ENCODE results near the gene NRIP1. TPM values are rescaled to one million over a fixed set of nuclear protein-coding genes. Genes with fewer than 3 reads are reported as not detected.

NRIP1 gene
- total RNA-seq, 2 donors from 2014 or later: 49.5 to 89.3 TPM

- Histone ChIP-seq H3K36me3 (no peaks in the 10 kb centered on the region), H3K9me3 (no peaks in the 10 kb centered on the region), H3K27ac (peak overlapping the region; percentile 97), H3K9ac (ENCODE audit: low read depth in 2 of 2, low read length in 2 of 2) (peak overlapping the region; percentile 93 to 96), H3K27me3 (no peaks in the 10 kb centered on the region), H3K4me1 (peaks cover 3% of the 10 kb centered on the region), H3K4me3 (peak overlapping the region; percentile 61)
- intact Hi-C loops (cut with DNase I): loop anchor here (10.0 kb wide), 2 partner anchors 201 to 419 kb away; no protein-coding TSS in a partner anchor
- peak; percentile 86 for DNase-seq
- TF ChIP-seq CTCF (IDR thresholded peaks at IDR 0.05): no peak
Measured at GRCh38 chr21:15065392-15066122, 757 bp upstream of the NRIP1 start.

GRCh38 chr21:15063814-15064575 lies 805 bp downstream of the NRIP1 start:
- H3K27me3 ChIP-seq: no peaks in the 10 kb centered on the region
- H3K9me3 ChIP-seq: no peaks in the 10 kb centered on the region
- H3K9ac ChIP-seq (ENCODE audit: low read depth in 2 of 2, low read length in 2 of 2): peak overlapping the region; percentile 94 to 96
- H3K27ac ChIP-seq: peak overlapping the region; percentile 97
- H3K36me3 ChIP-seq: no peaks in the 10 kb centered on the region
- DNase-seq: peak; percentile 42
- H3K4me1 ChIP-seq: peaks cover 4% of the 10 kb centered on the region
- intact Hi-C loops (cut with DNase I): loop anchor here (10.0 kb wide), 2 partner anchors 199 to 421 kb away; no protein-coding TSS in a partner anchor
- no peak for TF ChIP-seq CTCF (IDR thresholded peaks at IDR 0.05)
- H3K4me3 ChIP-seq: peak overlapping the region; percentile 81

GRCh38 chr21:15063081-15063813 lies 1.6 kb downstream of the NRIP1 start:
- H3K36me3 ChIP-seq: no peaks in the 10 kb centered on the region
- H3K4me3 ChIP-seq: peak overlapping the region; percentile 81
- no peaks in the 10 kb centered on the region for H3K9me3 ChIP-seq
- no peaks in the 10 kb centered on the region for H3K27me3 ChIP-seq
- DNase-seq: peak; percentile 37
- peaks cover 4% of the 10 kb centered on the region for H3K4me1 ChIP-seq
- no peak for TF ChIP-seq CTCF (IDR thresholded peaks at IDR 0.05)
- H3K27ac ChIP-seq: peak overlapping the region; percentile 97
- peak overlapping the region; percentile 94 to 96 for H3K9ac ChIP-seq (ENCODE audit: low read depth in 2 of 2, low read length in 2 of 2)
- intact Hi-C loops (cut with DNase I): loop anchor here (10.0 kb wide), 2 partner anchors 198 to 422 kb away; no protein-coding TSS in a partner anchor

- intact Hi-C loops (cut with DNase I): loop anchor here (10.0 kb wide), 2 partner anchors 198 to 422 kb away; no protein-coding TSS in a partner anchor
- Histone ChIP-seq H3K27me3 (no peaks in the 10 kb centered on the region), H3K4me1 (peaks cover 9% of the 10 kb centered on the region), H3K9me3 (no peaks in the 10 kb centered on the region), H3K36me3 (no peaks in the 10 kb centered on the region), H3K4me3 (peak overlapping the region; percentile 81), H3K9ac (ENCODE audit: low read depth in 2 of 2, low read length in 2 of 2) (peak overlapping the region in 1 of 2 donors; percentile 94), H3K27ac (no peak overlapping the region)
- no peak for DNase-seq
- peak; percentile 9 for TF ChIP-seq CTCF (IDR thresholded peaks at IDR 0.05)
Measured at GRCh38 chr21:15062606-15062965, 2.2 kb downstream of the NRIP1 start.

Measured in colonic mucosa (tissue), 4 donors.